Stimulated activated CD4-positive, alpha-beta T cell treated with anti-CD3 and anti-CD28 coated beads, Interleukin-1b, Interleukin-23, amount 100 ng/mL, for 24 hours (primary cell): Measurements from ENCODE around the gene AAK1.

ENCODE experiments used
- DNase-seq, 4 experiments: peaks; one replicate each; pipeline ENCODE4 v3.0.0-alpha.2; 2020; ENCODE audit warnings: low read depth in 4 of 4, low spot score in 1 of 4

Gene AAK1

GRCh38 chr2:69603146-69603743, 40.3 kb downstream of the AAK1 start:
- no peak for DNase-seq

- no peak for DNase-seq
These were observed 42.3 kb downstream of the AAK1 start for GRCh38 chr2:69601179-69601612.

- no peak for DNase-seq
These were observed 43.1 kb downstream of the AAK1 start for GRCh38 chr2:69600425-69600824.

GRCh38 chr2:69597843-69598610, 45.5 kb downstream of the AAK1 start:
- no peak for DNase-seq

GRCh38 chr2:69597105-69597504, 46.4 kb downstream of the AAK1 start:
- no peak for DNase-seq

GRCh38 chr2:69594341-69594740, 49.2 kb downstream of the AAK1 start:
- no peak for DNase-seq

- DNase-seq = no peak
These were observed 51.0 kb downstream of the AAK1 start for GRCh38 chr2:69592511-69592910.

GRCh38 chr2:69589973-69590652, 53.4 kb downstream of the AAK1 start:
- no peak for DNase-seq

GRCh38 chr2:69588945-69589344, 54.6 kb downstream of the AAK1 start:
- DNase-seq = no peak

GRCh38 chr2:69588403-69588802, 55.1 kb downstream of the AAK1 start:
- DNase-seq = no peak

GRCh38 chr2:69585855-69586555, 57.5 kb downstream of the AAK1 start:
- DNase-seq = no peak

GRCh38 chr2:69584127-69584889, 59.2 kb downstream of the AAK1 start:
- DNase-seq = no peak

GRCh38 chr2:69583321-69583833, 60.2 kb downstream of the AAK1 start:
- no peak for DNase-seq

GRCh38 chr2:69582582-69583176, 60.9 kb downstream of the AAK1 start:
- no peak for DNase-seq

- no peak for DNase-seq
These were observed 61.6 kb downstream of the AAK1 start for GRCh38 chr2:69581774-69582581.

GRCh38 chr2:69580486-69580885, 63.1 kb downstream of the AAK1 start:
- DNase-seq = no peak

GRCh38 chr2:69579536-69579935, 64.0 kb downstream of the AAK1 start:
- DNase-seq = no peak

- no peak for DNase-seq
These were observed 65.4 kb downstream of the AAK1 start for GRCh38 chr2:69578198-69578540.

GRCh38 chr2:69577467-69578197, 65.9 kb downstream of the AAK1 start:
- no peak for DNase-seq
